Tibial nerve (tissue), 4 donors: ENCODE data around the gene KCNMA1. TPM values are rescaled to one million over a fixed set of nuclear protein-coding genes. Genes with fewer than 3 reads are reported as not detected.
A peak's percentile ranks its signal among the peaks of the same experiment; 100 is the strongest.
"Not testable (repeated sequence)": the region's sequence is repeated elsewhere in the genome, so short reads cannot be mapped to it uniquely, and the experiment has no call there.

ENCODE experiments used
- DNase-seq, 2 donors: peaks; one replicate each; pipeline ENCODE4 v3.0.0-alpha.2; 2019; ENCODE audit warnings: low spot score in 2 of 2
- H3K27ac ChIP-seq, 4 donors: fragments of 200-600 bp; sonication (generic) in 3 of 4; one replicate each; pipeline ENCODE4 v1.5.1; 2017 to 2019; ENCODE audit warnings: mild to moderate bottlenecking in 1 of 4
- H3K27me3 ChIP-seq, 2 donors: fragments of 200-600 bp; sonication (generic) in 1 of 2; one replicate each; pipeline versions ENCODE4 v1.5.1 to v1.6.0; 2017 to 2019
- H3K36me3 ChIP-seq, 3 donors: fragments of 200-600 bp; sonication (generic); one replicate each; pipeline ENCODE4 v1.5.1; 2018 to 2019
- H3K4me1 ChIP-seq, 4 donors: fragments of 200-600 bp; sonication (generic) in 3 of 4; one replicate each; pipeline ENCODE4 v1.5.1; 2017 to 2019
- H3K4me3 ChIP-seq, 4 donors: fragments of 200-600 bp; sonication (generic) in 3 of 4; one replicate each; pipeline ENCODE4 v1.5.1; 2017 to 2019; ENCODE audit warnings: mild to moderate bottlenecking in 1 of 4, moderate library complexity in 1 of 4
- H3K9me3 ChIP-seq, 4 donors: fragments of 200-600 bp; sonication (generic) in 3 of 4; one replicate each; pipeline ENCODE4 v1.5.1; 2017 to 2019
- EP300 ChIP-seq, 2 donors: sonication (generic); formaldehyde crosslinking; IDR thresholded peaks; one replicate each; pipeline ENCODE4 v1.6.1; 2017; ENCODE audit warnings: antibody characterized with exemption in 2 of 2, mild to moderate bottlenecking in 1 of 2
- POLR2A ChIP-seq, 2 donors: fragments of 450-650 bp; IDR thresholded peaks; one replicate each; pipeline ENCODE4 v1.6.1; 2017; ENCODE audit warnings: antibody characterized with exemption in 2 of 2, mild to moderate bottlenecking in 2 of 2, moderate library complexity in 2 of 2
- WGBS, 2 donors: methylation state at CpG; one replicate each; pipeline ENCODE4 v1.1.5; 2018; 5-methylcytosine and 5-hydroxymethylcytosine counted together
- total RNA-seq, 4 donors: library from RNA; depleted of rRNA; stranded (reverse); fragments of >200 nt; gene quantifications; one replicate each; pipeline ENCODE4 v1.1.0, GENCODE V29; 2016
- TF ChIP-seq, protein P1 (sequence below), 5 experiments: fragments of 200-600 bp in 3 of 5; fragments of 450-650 bp in 2 of 5; sonication (generic) in 3 of 5; IDR thresholded peaks; one replicate each; pipeline ENCODE4 v1.5.1; 2016 to 2019; ENCODE audit warnings: antibody characterized with exemption in 5 of 5, mild to moderate bottlenecking in 3 of 5, moderate library complexity in 2 of 5

The KCNMA1 gene
- total RNA-seq, 4 donors from 2014 or later: 10.2 to 19.9 (median 13.7) TPM

DNA sequence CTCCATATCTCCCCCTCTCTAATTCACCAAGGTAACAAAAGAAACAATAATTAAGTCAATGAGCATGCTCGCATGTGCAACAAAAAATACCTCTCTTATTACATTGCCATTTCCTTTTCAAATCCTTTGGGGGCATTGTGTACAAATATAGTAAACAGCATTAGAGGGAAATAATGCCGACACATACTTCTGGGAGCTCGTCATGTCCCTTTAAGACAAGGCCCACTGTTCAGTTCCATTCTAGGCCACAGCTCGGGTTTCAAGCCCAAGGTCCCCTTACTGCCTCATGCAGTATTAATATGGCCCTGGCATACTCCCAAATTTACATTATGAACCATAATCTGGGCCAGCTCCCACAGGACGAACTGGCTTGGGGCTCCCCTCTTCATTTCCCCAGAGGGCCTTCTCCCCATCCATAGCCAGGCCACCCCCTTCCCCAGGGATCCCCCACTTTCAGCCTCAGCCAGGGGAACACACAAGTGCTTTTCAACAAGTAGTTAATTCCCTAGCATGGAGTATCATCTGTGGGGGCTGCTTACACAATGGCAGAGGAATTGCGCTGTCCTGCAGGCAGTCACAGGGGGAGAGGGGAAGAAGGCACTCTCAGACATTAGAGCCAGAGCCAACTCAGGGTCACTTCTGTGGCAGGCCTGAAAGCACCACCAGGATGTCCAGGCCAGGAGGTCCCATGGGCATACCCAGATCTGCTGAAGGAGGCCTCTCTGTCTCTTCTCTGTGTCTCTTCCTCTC is 110.6 kb downstream of the KCNMA1 start:
- Histone ChIP-seq H3K4me1 (peaks cover 0 to 33% (median 10%) of the 10 kb centered on the region in 4 donors), H3K27ac (no peak overlapping the region), H3K4me3 (no peak overlapping the region), H3K27me3 (no peaks in the 10 kb centered on the region), H3K9me3 (no peaks in the 10 kb centered on the region), H3K36me3 (no peaks in the 10 kb centered on the region)
- TF ChIP-seq, protein P1, sequence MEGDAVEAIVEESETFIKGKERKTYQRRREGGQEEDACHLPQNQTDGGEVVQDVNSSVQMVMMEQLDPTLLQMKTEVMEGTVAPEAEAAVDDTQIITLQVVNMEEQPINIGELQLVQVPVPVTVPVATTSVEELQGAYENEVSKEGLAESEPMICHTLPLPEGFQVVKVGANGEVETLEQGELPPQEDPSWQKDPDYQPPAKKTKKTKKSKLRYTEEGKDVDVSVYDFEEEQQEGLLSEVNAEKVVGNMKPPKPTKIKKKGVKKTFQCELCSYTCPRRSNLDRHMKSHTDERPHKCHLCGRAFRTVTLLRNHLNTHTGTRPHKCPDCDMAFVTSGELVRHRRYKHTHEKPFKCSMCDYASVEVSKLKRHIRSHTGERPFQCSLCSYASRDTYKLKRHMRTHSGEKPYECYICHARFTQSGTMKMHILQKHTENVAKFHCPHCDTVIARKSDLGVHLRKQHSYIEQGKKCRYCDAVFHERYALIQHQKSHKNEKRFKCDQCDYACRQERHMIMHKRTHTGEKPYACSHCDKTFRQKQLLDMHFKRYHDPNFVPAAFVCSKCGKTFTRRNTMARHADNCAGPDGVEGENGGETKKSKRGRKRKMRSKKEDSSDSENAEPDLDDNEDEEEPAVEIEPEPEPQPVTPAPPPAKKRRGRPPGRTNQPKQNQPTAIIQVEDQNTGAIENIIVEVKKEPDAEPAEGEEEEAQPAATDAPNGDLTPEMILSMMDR (IDR thresholded peaks at IDR 0.05): no peak
- no peak for TF ChIP-seq EP300 (IDR thresholded peaks at IDR 0.05)
- TF ChIP-seq POLR2A (IDR thresholded peaks at IDR 0.05): no peak
- 34 to 38% methylated on average over 6 of the region's 6 CpGs for WGBS, 2 donors
- no peak for DNase-seq

DNA sequence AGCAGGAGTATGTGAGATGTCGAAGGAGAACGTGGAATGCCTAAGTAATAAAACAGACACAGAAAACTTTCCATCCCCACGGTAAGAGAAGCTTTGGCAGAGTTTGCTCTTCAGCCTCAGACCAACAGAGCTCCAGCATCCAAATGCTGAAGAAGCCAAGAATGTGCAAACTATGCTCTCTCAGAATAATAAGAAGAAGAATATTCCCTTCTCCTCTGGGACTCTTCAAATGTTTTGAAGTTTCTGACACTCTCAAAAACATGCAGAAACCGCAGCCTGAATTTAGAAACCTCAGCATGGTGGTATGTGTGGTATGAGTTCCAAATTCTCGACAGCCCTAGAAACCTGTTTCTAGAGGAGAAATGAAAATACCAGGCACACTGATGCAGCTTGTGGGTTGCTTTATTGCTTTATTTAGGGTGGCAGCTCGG is 113.3 kb downstream of the KCNMA1 start:
- Histone ChIP-seq H3K27me3 (no peaks in the 10 kb centered on the region), H3K4me3 (no peak overlapping the region), H3K36me3 (no peaks in the 10 kb centered on the region), H3K9me3 (no peaks in the 10 kb centered on the region), H3K4me1 (peaks cover 0 to 24% (median 2%) of the 10 kb centered on the region in 4 donors), H3K27ac (no peak overlapping the region)
- no peak for DNase-seq
- 28 to 33% methylated on average over 6 of the region's 6 CpGs for WGBS, 2 donors
- TF ChIP-seq POLR2A (IDR thresholded peaks at IDR 0.05) (no peak), EP300 (IDR thresholded peaks at IDR 0.05) (peak in 1 of 2 donors; percentile 41)
- TF ChIP-seq, protein P1 (IDR thresholded peaks at IDR 0.05): no peak

- Histone ChIP-seq H3K27me3 (no peaks in the 10 kb centered on the region), H3K9me3 (no peaks in the 10 kb centered on the region), H3K4me3 (no peak overlapping the region), H3K36me3 (no peaks in the 10 kb centered on the region), H3K4me1 (peaks cover 0 to 24% (median 0%) of the 10 kb centered on the region in 4 donors), H3K27ac (no peak overlapping the region)
- WGBS, 2 donors: 81 to 87% methylated on average over 4 of the region's 4 CpGs
- TF ChIP-seq, protein P1 (IDR thresholded peaks at IDR 0.05): no peak
- TF ChIP-seq POLR2A (IDR thresholded peaks at IDR 0.05) (no peak), EP300 (IDR thresholded peaks at IDR 0.05) (no peak)
- no peak for DNase-seq
These were observed 115.3 kb downstream of the KCNMA1 start for GRCh38 chr10:77522268-77522809.

DNA sequence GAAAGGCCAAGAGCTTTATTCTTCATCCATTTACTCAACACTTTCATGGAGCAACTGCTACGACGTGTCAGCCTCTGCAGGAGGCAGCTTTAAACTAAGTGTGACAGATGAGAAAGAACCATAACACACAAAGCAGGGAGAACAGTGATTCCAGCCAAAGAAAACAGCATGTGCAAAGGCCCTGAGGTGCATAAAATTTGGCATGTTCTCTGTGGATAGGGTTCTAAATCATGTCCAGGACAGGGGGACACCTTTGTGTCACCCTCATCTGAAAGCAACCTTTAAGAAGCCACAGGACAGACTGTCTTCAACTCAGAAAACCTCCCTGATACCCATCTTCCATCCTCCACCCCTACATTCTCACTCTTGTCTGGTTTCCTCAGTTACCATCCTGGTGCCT is 116.6 kb downstream of the KCNMA1 start:
- Histone ChIP-seq H3K4me3 (no peak overlapping the region), H3K36me3 (no peaks in the 10 kb centered on the region), H3K27me3 (no peaks in the 10 kb centered on the region), H3K4me1 (peaks cover 0 to 15% (median 0%) of the 10 kb centered on the region in 4 donors), H3K27ac (no peak overlapping the region), H3K9me3 (no peaks in the 10 kb centered on the region)
- no peak for DNase-seq
- TF ChIP-seq POLR2A (IDR thresholded peaks at IDR 0.05) (no peak), EP300 (IDR thresholded peaks at IDR 0.05) (no peak)
- TF ChIP-seq, protein P1 (IDR thresholded peaks at IDR 0.05): no peak
- 91 to 93% methylated on average over 2 of the region's 2 CpGs for WGBS, 2 donors

DNA sequence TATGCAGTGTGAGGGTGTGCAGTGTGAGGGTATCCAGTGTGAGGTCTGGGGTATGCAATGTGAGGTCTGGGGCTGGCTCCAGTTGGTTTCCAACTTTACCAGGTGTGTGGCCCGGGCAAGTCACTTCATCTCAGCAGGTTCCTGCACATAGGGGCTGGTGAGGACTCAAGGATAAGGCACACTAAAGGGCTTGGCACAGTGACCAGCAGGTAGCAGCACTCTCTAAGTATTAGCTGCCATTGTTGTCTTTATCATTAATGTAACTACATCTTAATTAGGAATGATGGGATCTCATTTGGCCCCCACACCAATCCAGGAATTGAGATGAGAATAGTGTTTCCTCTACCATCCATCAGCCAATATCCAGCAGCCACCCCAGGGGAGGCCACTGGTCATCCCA is 117.3 kb downstream of the KCNMA1 start:
- no peak for DNase-seq
- peaks cover 0 to 15% (median 0%) of the 10 kb centered on the region in 4 donors for H3K4me1 ChIP-seq
- H3K4me3 ChIP-seq: no peak overlapping the region
- no peaks in the 10 kb centered on the region for H3K36me3 ChIP-seq
- no peaks in the 10 kb centered on the region for H3K27me3 ChIP-seq
- no peaks in the 10 kb centered on the region for H3K9me3 ChIP-seq
- 83 to 94% methylated on average over 1 of the region's 1 CpG for WGBS, 2 donors
- no peak overlapping the region for H3K27ac ChIP-seq
- no peak for TF ChIP-seq EP300 (IDR thresholded peaks at IDR 0.05)
- TF ChIP-seq, protein P1 (IDR thresholded peaks at IDR 0.05): no peak
- TF ChIP-seq POLR2A (IDR thresholded peaks at IDR 0.05): no peak

DNA sequence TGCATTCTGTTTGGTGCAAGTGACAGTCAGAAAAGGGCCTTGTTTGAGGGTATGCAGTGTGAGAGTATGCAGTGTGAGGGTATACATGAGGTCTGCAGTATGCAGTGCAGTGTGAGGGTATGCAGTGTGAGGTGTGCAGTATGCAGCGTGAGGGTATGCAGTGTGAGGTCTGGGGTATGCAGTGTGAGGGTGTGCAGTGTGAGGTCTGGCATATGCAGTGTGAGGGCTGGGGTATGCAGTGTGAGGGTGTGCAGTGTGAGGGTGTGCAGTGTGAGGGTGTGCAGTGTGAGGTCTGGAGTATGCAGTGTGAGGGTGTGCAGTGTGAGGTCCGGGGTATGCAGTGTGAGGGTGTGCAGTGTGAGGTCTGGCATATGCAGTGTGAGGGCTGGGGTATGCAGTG is 117.8 kb downstream of the KCNMA1 start:
- H3K36me3 ChIP-seq, H3K27me3 ChIP-seq, H3K4me3 ChIP-seq, H3K27ac ChIP-seq, DNase-seq, H3K9me3 ChIP-seq: not testable (repeated sequence)
- H3K4me1 ChIP-seq: peaks cover 0 to 15% (median 0%) of the 10 kb centered on the region in 4 donors
- 73 to 76% methylated on average over 2 of the region's 2 CpGs for WGBS, 2 donors
